ENCODE measurements around the gene RLF.

Gene RLF

DNA sequence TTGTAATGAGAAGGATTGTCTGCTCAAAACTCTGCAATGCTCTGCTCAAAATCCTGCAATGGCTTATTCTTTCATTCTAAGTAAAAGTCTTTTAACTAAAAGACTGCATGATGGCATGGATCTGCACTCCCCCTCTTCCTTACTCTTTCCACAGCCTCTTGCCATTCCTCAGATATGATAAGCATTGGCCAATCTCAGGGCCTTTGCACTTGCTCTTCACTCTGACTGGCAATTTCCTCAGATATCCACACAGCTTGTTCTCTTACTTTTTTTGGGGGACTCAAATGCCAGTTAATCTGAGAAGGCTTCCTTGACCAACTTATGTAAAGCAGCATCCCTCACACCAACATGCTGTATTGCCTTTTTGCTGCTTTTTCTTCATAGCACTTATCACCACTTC, 94.0 kb downstream of the RLF start:
- no peak overlapping the region for H3K4me3 ChIP-seq (ENCODE audit: low read depth, low read length)
- TF ChIP-seq, protein P1, sequence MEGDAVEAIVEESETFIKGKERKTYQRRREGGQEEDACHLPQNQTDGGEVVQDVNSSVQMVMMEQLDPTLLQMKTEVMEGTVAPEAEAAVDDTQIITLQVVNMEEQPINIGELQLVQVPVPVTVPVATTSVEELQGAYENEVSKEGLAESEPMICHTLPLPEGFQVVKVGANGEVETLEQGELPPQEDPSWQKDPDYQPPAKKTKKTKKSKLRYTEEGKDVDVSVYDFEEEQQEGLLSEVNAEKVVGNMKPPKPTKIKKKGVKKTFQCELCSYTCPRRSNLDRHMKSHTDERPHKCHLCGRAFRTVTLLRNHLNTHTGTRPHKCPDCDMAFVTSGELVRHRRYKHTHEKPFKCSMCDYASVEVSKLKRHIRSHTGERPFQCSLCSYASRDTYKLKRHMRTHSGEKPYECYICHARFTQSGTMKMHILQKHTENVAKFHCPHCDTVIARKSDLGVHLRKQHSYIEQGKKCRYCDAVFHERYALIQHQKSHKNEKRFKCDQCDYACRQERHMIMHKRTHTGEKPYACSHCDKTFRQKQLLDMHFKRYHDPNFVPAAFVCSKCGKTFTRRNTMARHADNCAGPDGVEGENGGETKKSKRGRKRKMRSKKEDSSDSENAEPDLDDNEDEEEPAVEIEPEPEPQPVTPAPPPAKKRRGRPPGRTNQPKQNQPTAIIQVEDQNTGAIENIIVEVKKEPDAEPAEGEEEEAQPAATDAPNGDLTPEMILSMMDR (IDR thresholded peaks at IDR 0.05; ENCODE audit: low read depth, low read length) = no peak

DNA sequence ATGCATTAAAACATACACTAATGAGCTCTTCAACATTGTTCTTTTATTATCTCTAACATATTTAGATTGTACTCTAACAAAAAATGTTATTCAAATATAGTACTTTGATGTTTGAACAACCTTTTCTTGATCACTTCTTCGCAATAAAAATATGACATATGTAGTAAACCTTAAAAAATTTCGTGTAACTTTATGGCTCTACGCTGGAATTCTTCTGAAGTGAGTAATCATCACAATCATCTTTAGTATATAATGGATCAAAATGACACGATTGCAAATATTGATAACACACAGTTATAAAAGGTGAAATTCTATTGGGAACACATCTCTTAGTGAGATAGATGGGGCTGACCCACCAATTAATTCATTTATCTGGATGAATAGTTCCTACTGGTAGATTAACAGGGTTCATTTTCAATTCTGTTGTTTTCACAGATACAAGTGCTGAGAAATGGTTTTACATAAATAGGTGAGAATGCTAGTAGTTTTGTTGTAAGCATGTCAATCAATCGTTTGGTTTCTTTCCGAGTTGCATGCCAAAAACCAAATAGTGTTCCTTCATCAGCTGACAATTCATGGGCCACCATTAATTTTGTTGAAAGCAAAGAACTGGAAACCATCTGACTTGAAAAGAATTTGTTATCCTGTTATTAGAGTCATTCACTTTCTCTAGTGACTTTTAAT, 95.4 kb downstream of the RLF start:
- H3K4me3 ChIP-seq (ENCODE audit: low read depth, low read length) = peak overlapping the region; percentile 73
- TF ChIP-seq, protein P1 (IDR thresholded peaks at IDR 0.05; ENCODE audit: low read depth, low read length) = no peak

DNA sequence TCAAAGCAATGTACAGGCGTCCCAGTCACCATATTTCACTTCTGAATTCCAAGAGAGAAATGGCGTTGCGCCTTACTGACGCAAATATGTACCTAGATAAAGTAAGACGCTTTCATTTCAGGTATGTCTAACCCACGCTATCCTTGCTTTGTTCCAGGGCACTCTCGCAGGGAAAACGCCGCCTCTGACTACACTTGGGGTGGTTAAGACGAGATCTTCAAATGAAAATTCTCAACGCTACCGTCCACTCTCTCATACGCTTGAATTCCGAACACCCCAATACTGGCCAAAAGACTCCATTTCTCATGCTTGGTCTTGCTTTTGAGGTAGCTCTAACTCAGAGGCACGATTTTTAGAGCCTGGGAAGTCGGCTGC, 96.1 kb downstream of the RLF start:
- TF ChIP-seq, protein P1 (IDR thresholded peaks at IDR 0.05; ENCODE audit: low read depth, low read length) = no peak
- H3K4me3 ChIP-seq (ENCODE audit: low read depth, low read length) = peak overlapping the region; percentile 73

DNA sequence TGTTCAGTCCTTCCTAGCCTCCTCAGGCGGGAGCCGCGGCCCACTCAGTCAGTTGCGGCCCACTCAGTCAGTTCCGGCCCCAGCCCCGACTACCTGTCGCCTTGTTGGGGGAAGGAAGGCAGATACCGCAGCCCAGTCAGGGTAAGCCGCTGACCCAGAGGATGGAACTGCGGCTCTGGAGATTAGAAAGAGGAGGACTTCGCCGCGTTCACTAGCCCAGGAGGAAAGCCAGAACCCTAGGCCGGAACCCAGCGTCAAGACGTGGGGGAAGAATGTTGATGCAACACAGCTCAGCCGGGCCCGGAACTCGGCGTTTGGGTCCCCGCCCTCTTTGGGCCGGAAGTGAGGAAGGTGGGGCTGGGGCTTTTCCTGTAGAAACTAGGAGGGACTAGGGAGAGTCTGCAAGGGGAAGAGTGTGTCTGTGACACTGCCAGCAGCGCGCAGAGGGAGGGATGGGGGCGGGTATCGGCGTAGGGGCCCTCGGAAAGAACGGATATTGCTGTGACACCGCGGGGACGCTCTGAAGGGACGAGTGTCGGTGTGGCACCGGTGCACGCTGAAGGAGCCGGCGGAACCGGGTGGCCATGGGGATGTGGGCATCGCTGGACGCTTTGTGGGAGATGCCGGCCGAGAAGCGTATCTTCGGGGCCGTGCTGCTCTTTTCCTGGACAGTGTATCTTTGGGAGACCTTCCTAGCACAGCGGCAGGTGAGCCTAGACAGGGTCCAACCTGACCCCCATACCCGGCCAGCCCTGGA, 96.7 kb downstream of the RLF start, which contains the start of gene ZMPSTE24:
Gene ZMPSTE24, plus strand, starts transcription at position 549 of the 757 bp plus-strand sequence. Its CDS starts 36 bp downstream, at position 585.
- TF ChIP-seq, protein P1 (IDR thresholded peaks at IDR 0.05; ENCODE audit: low read depth, low read length) = no peak
- peak within 1 kb of the TSS; percentile 73 for H3K4me3 ChIP-seq (ENCODE audit: low read depth, low read length)

DNA sequence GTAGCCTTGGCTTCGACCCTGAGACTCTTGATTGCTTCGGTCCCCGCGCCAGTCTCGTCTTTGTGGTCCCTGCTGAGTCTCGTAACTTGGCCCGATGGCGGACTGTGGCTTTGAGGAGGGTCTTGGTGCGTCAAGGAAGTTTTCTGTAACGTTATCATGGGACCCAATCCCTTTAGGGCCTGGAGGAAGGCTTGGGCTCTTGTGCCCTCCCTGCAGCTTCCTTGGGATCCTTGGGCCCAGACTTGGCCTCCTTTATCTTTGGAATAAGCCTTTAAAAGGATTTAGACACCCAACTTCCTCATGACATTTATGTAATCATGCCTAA, 97.2 kb downstream of the RLF start:
- H3K4me3 ChIP-seq (ENCODE audit: low read depth, low read length) = peak overlapping the region; percentile 73
- TF ChIP-seq, protein P1 (IDR thresholded peaks at IDR 0.05; ENCODE audit: low read depth, low read length) = no peak

DNA sequence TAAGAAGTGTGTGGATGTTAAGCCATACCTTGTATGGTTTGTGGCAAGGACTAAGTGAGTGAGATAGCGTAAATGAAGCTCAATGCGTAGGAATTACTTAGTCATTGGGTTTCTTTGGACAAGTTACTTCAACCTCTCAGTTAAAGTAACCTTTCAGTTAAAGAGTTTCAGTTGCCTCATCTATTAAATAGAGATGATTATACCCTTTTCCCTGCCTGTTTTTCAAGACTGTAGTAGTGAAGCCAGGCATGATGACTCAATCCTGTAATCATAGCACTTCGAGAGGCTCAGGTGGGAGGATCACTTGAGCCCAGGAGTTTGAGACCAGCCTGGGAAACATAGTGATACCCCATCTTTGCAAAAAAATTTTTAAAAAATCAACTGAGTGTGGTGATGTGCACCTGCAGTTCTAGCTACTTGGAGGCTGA, 103.2 kb downstream of the RLF start:
- TF ChIP-seq, protein P1 (IDR thresholded peaks at IDR 0.05; ENCODE audit: low read depth, low read length) = no peak
- no peak overlapping the region for H3K4me3 ChIP-seq (ENCODE audit: low read depth, low read length)

DNA sequence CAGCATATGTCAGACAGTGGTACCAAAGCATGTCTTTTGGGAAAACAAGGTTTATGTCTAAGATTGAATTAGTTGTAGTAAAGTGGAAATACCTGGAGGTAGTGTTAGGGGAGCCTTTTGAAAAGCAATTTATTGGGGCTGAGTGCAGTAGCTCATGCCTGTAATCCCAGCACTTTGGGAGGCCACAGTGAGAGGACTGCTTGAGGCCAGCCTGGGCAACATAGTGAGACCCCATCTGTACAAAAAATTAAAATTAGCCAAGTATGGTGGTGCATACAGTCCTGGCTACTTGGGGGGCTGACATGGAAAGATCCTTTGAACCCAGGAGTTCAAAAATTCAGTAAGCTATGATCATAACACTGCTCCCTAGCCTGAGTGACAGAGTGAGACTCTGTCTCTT, 104.1 kb downstream of the RLF start:
- TF ChIP-seq, protein P1 (IDR thresholded peaks at IDR 0.05; ENCODE audit: low read depth, low read length) = no peak
- H3K4me3 ChIP-seq (ENCODE audit: low read depth, low read length) = no peak overlapping the region
